Vagina (tissue), 2 donors: ENCODE measurements around the gene RFX4.
"Not testable (repeated sequence)": the region's sequence is repeated elsewhere in the genome, so short reads cannot be mapped to it uniquely, and the experiment has no call there.

Experiments
- CTCF ChIP-seq, 3 experiments: fragments of 450-650 bp in 2 of 3; fragments of 200-600 bp in 1 of 3; sonication (generic) in 1 of 3; IDR thresholded peaks; one replicate each; pipeline ENCODE4 v1.5.1; 2017 to 2019; ENCODE audit warnings: antibody characterized with exemption in 3 of 3, mild to moderate bottlenecking in 2 of 3, moderate library complexity in 2 of 3
- POLR2A ChIP-seq, 2 donors: fragments of 450-650 bp; IDR thresholded peaks; one replicate each; pipeline ENCODE4 v1.6.1; 2017; ENCODE audit warnings: antibody characterized with exemption in 2 of 2, mild to moderate bottlenecking in 2 of 2, moderate library complexity in 2 of 2
- POLR2AphosphoS5 ChIP-seq, 2 donors: sonication (generic); formaldehyde crosslinking; IDR thresholded peaks; one replicate each; pipeline ENCODE4 v1.9.0; 2017; ENCODE audit warnings: antibody characterized with exemption in 2 of 2, mild to moderate bottlenecking in 2 of 2, low read depth in 1 of 2; ENCODE audit not compliant: insufficient read depth in 1 of 2

- TF ChIP-seq CTCF (IDR thresholded peaks at IDR 0.05); POLR2AphosphoS5 (IDR thresholded peaks at IDR 0.05; ENCODE audit: insufficient read depth in 1 of 2, low read depth in 1 of 2); POLR2A (IDR thresholded peaks at IDR 0.05): not testable (repeated sequence)
Observed at GRCh38 chr12:106692033-106692432, 109.2 kb downstream of the RFX4 start.
